Osteoblast (primary cell): ENCODE data around the gene CD226. TPM values are rescaled to one million over a fixed set of nuclear protein-coding genes. Genes with fewer than 3 reads are reported as not detected.

Experiments
- DNase-seq: peaks from one replicate; pipeline ENCODE4 v3.0.0; 2011; ENCODE audit warnings: low spot score, mixed read lengths; ENCODE audit not compliant: insufficient read length; ENCODE audit errors: missing footprints
- H2AFZ ChIP-seq: 2 replicates; pipeline ENCODE4 v1.6.0; 2011; ENCODE audit warnings: mild to moderate bottlenecking, low read length
- H3K27ac ChIP-seq: 2 replicates; pipeline ENCODE4 v1.5.1; 2011; ENCODE audit warnings: mild to moderate bottlenecking, low read depth, low read length, moderate library complexity
- H3K27me3 ChIP-seq: 2 replicates; pipeline ENCODE4 v1.6.0; 2012; ENCODE audit warnings: mild to moderate bottlenecking, control low read depth, inconsistent platforms, low read length, moderate library complexity; ENCODE audit not compliant: insufficient read depth
- H3K36me3 ChIP-seq: 2 replicates; pipeline ENCODE4 v1.5.1; 2011; ENCODE audit warnings: mild to moderate bottlenecking, low read length, control low read depth, moderate library complexity; ENCODE audit not compliant: insufficient read depth
- H3K4me1 ChIP-seq: 2 replicates; pipeline ENCODE4 v1.5.1; 2011; ENCODE audit warnings: mild to moderate bottlenecking, low read length, control low read depth, moderate library complexity; ENCODE audit not compliant: insufficient read depth
- H3K4me2 ChIP-seq: 2 replicates; pipeline ENCODE4 v1.6.0; 2011; ENCODE audit warnings: mild to moderate bottlenecking, low read length; ENCODE audit not compliant: insufficient read depth
- H3K4me3 ChIP-seq: fragments of 200-600 bp; sonication (generic); 3 replicates; pipeline ENCODE4 v1.5.1; 2012; ENCODE audit warnings: mild to moderate bottlenecking, low read length, inconsistent platforms; ENCODE audit not compliant: insufficient read depth
- H3K79me2 ChIP-seq: 2 replicates; pipeline ENCODE4 v1.6.0; 2012; ENCODE audit warnings: mild to moderate bottlenecking, low read length, control low read depth, inconsistent platforms; ENCODE audit not compliant: insufficient read depth
- H3K9me3 ChIP-seq: 2 replicates; pipeline ENCODE4 v1.5.1; 2011; ENCODE audit warnings: low read depth, low read length, control low read depth
- H4K20me1 ChIP-seq: 2 replicates; pipeline ENCODE4 v1.6.0; 2012; ENCODE audit warnings: mild to moderate bottlenecking, low read length, control low read depth; ENCODE audit not compliant: insufficient read depth
- CTCF ChIP-seq: IDR thresholded peaks from 2 replicates; pipeline ENCODE4 v1.5.1; 2011; ENCODE audit warnings: mild to moderate bottlenecking, low read depth, low read length, moderate library complexity; ENCODE audit errors: extremely low read depth
- total RNA-seq: library from RNA; depleted of rRNA; stranded (reverse); fragments of >200 nt; gene quantifications from 2 replicates; pipeline ENCODE4 v1.2.3, GENCODE V29; 2012

CD226 gene
- total RNA-seq, 1 donor = 0.36 TPM

GRCh38 chr18:69830189-69830588 lies 117.5 kb downstream of the CD226 start:
- Histone ChIP-seq H3K27ac (no peak overlapping the region), H3K36me3 (no peaks in the 10 kb centered on the region), H3K4me3 (no peak overlapping the region), H4K20me1 (no peaks in the 10 kb centered on the region), H3K4me1 (no peaks in the 10 kb centered on the region), H3K9me3 (no peaks in the 10 kb centered on the region), H3K79me2 (no peaks in the 10 kb centered on the region), H3K4me2 (no peak overlapping the region), H2AFZ (no peak overlapping the region), H3K27me3 (no peaks in the 10 kb centered on the region)
- no peak for DNase-seq
- TF ChIP-seq CTCF = no peak

GRCh38 chr18:69820538-69820937 lies 127.1 kb downstream of the CD226 start:
- H2AFZ ChIP-seq = no peak overlapping the region

GRCh38 chr18:69819460-69819859 lies 128.2 kb downstream of the CD226 start:
- Histone ChIP-seq H3K79me2 (no peaks in the 10 kb centered on the region), H3K4me2 (no peak overlapping the region), H3K4me1 (no peaks in the 10 kb centered on the region), H3K9me3 (no peaks in the 10 kb centered on the region), H3K36me3 (no peaks in the 10 kb centered on the region), H3K27ac (no peak overlapping the region), H2AFZ (no peak overlapping the region), H3K27me3 (no peaks in the 10 kb centered on the region), H3K4me3 (no peak overlapping the region), H4K20me1 (no peaks in the 10 kb centered on the region)
- no peak for DNase-seq
- no peak for TF ChIP-seq CTCF

More at GRCh38 chr18:69820538-69820937, 127.1 kb downstream of the CD226 start:
- TF ChIP-seq CTCF = no peak
- Histone ChIP-seq H3K4me2 (no peak overlapping the region), H3K36me3 (no peaks in the 10 kb centered on the region), H3K4me3 (no peak overlapping the region), H3K9me3 (no peaks in the 10 kb centered on the region), H4K20me1 (no peaks in the 10 kb centered on the region), H3K4me1 (no peaks in the 10 kb centered on the region), H3K27me3 (no peaks in the 10 kb centered on the region), H3K79me2 (no peaks in the 10 kb centered on the region), H3K27ac (no peak overlapping the region)
- DNase-seq = no peak

GRCh38 chr18:69817335-69817940 lies 130.2 kb downstream of the CD226 start:
- DNase-seq = peak; percentile 25
- H3K27me3 ChIP-seq = no peaks in the 10 kb centered on the region
- H3K79me2 ChIP-seq = no peaks in the 10 kb centered on the region
- H3K27ac ChIP-seq = no peak overlapping the region
- no peaks in the 10 kb centered on the region for H4K20me1 ChIP-seq
- no peak overlapping the region for H2AFZ ChIP-seq
- H3K9me3 ChIP-seq = no peaks in the 10 kb centered on the region
- H3K4me1 ChIP-seq = no peaks in the 10 kb centered on the region
- H3K4me3 ChIP-seq = no peak overlapping the region
- no peak overlapping the region for H3K4me2 ChIP-seq
- no peak for TF ChIP-seq CTCF
- no peaks in the 10 kb centered on the region for H3K36me3 ChIP-seq
